ENCODE measurements around the gene ZNF579.

DNA sequence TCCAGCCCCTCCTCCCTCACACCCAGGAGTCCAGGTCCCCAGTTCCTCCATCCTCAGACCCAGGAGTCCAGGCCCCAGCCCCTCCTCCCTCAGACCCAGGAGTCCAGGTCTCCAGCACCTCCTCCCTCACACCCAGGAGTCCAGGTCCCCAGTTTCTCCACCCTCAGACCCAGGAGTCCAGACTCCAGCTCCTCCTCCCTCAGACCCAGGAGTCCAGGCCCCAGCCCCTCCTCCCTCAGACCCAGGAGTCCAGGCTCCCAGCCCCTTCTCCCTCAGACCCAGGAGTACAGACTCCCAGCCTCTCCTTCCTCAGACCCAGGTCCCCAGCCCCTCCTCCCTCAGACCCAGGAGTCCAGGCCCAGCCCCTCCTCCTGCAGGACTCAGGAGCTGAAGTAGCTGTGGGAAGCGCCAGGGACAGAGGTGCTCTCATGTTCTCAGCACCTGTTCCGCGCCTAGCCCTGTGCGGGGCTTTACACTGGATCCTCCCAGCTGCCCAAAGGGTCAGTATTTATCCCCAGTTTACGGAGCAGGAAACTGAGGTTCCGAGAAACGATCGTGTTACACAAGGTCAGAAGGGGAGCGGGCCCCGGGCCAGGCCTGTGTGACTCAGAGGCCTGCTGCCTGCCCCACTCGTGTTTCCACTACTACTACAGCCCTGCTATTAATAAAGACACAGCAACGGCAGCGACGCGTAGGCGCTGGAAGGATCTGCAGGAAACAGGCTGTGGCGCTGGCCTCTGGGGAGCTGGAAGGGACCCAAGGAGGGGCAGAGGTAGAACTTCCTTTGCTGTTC, 33.6 kb downstream of the ZNF579 start:
- TF ChIP-seq, protein P1, sequence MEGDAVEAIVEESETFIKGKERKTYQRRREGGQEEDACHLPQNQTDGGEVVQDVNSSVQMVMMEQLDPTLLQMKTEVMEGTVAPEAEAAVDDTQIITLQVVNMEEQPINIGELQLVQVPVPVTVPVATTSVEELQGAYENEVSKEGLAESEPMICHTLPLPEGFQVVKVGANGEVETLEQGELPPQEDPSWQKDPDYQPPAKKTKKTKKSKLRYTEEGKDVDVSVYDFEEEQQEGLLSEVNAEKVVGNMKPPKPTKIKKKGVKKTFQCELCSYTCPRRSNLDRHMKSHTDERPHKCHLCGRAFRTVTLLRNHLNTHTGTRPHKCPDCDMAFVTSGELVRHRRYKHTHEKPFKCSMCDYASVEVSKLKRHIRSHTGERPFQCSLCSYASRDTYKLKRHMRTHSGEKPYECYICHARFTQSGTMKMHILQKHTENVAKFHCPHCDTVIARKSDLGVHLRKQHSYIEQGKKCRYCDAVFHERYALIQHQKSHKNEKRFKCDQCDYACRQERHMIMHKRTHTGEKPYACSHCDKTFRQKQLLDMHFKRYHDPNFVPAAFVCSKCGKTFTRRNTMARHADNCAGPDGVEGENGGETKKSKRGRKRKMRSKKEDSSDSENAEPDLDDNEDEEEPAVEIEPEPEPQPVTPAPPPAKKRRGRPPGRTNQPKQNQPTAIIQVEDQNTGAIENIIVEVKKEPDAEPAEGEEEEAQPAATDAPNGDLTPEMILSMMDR (conservative IDR thresholded peaks at IDR 0.05), result no peak
- no peak for TF ChIP-seq EZH2 (IDR thresholded peaks at IDR 0.05; ENCODE audit: low read depth)

All from PC-9 (cell line).